Measurements from ENCODE around the gene C12orf56.
"Not testable (repeated sequence)": the region's sequence is repeated elsewhere in the genome, so short reads cannot be mapped to it uniquely, and the experiment has no call there.

The C12orf56 gene

GRCh38 chr12:64232196-64232595 is 158.4 kb downstream of the C12orf56 start:
- no peak for DNase-seq (ENCODE audit: low read depth)

DNA sequence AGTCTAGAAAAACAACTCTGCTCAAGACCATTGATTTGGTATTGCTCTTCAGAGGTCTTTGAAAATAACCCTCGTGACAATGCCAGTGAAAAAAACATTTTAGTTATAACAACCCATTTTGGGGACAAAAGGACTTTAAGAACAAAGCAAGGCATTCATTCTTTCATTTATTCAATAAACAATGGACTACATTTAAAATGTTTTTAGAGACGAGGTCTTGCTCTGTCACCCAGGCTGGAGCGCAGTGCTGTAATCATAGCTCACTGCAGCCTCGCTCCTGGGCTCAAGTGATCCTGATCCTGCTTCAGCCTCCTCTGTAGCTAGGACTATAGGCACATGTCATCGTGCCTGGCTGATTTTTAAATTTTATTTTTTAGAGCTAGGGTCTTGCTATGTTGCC is 160.8 kb downstream of the C12orf56 start:
- no peak for DNase-seq (ENCODE audit: low read depth)

- DNase-seq (ENCODE audit: low read depth), result no peak
These were observed 161.3 kb downstream of the C12orf56 start for GRCh38 chr12:64229240-64229639.

- no peak for DNase-seq (ENCODE audit: low read depth)
These were observed 164.9 kb downstream of the C12orf56 start for GRCh38 chr12:64225626-64226025.

DNA sequence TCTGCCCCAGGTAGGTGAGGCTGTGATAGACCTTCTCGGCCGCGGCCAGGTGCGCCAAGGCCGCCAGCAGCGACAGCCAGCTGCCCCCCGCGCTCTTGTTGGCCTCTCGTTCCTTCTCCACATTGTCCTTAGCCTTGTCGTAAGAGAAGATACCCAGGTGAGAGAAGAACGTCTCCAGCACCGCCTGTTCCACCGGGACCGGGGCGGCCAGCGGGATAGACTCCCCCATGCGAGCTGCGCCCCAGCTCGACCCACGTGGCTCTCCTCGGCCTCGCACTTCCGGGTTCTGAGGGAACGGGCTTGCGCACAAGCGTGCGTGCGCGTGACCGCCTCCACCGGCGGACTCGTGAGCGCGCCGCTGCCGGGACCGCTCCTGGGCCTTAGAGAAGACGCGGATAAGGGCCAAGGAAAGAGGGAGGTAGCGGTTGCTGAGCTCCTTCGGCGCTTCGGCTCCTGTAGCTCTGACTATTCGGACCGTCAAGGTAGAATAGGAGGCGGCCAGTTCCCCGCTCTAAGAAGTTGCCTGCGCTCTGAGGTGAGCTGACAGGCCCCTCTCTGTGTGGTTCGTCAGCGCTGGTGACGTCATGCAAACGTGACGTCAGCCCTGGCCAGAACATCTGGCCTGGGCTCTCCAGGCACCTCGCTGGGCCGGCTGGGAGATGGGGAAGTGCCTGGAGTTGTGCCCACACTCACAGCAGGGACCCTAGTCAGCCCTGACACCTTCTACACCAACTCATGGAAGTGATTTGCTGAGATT is 168.4 kb downstream of the C12orf56 start, which contains the start of gene KICS2:
KICS2 (minus strand) TSS at position 288 of the 757 bp plus-strand sequence; CDS start at position 229, 59 bp downstream.
- peak; percentile 78 for DNase-seq (ENCODE audit: low read depth)

GRCh38 chr12:64221651-64222008 is 168.9 kb downstream of the C12orf56 start:
- DNase-seq (ENCODE audit: low read depth), result peak; percentile 35

DNA sequence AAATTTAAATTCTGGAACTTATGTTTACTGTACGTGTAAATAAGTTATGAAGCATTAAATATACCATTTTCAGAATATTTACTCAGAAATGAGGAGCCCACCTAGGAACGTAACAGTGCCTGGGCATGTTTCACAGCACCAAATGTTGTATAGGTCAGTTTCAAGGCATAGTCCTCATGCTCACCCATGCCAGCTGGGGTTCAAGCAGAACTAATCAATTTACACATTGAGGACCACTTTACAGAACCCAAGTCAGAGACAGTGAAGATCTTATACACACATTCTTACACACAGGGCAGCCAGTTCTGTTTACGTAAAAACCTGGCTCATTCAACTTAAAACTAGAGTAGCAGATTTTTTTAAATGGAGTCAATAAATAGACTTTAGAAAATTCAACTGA is 170.5 kb downstream of the C12orf56 start:
- DNase-seq (ENCODE audit: low read depth), result no peak

DNA sequence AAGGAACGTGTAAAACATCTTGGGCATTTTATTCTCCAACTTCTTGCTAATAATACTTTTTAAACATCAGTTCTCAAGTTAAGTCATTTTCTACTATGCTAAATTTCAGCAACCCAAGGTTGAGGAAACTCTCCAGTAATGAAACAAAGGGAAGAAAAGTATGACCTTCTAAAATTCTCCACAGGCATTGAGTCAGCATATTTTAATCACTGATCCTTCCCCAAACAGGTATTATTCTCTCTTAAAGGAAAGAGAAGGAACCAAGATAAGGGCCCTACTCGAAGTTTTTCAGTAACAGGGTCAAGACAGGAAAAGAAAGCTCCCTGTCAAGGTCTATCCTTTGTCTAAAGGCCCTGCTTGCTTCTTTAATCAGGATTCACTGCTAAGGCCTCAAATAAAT is 171.4 kb downstream of the C12orf56 start:
- DNase-seq (ENCODE audit: low read depth), result no peak

DNA sequence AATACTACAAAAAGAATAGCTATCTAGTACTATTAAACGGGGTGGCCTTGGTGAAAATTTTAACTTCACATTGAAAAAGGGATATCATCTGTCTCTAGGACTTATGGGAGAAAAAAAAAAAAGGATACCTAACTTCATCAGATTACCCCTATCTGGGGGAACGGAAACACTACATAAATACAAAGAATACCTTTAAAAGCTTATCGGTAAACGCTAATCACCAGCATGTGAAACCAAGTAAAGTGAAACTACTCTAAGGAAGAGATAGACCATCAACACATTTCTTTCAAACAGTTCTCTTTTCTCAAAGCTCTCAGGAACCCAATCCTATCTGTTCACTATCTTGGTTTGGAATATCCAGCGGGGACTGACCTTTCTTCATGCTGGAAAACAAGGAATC is 172.0 kb downstream of the C12orf56 start:
- no peak for DNase-seq (ENCODE audit: low read depth)

DNA sequence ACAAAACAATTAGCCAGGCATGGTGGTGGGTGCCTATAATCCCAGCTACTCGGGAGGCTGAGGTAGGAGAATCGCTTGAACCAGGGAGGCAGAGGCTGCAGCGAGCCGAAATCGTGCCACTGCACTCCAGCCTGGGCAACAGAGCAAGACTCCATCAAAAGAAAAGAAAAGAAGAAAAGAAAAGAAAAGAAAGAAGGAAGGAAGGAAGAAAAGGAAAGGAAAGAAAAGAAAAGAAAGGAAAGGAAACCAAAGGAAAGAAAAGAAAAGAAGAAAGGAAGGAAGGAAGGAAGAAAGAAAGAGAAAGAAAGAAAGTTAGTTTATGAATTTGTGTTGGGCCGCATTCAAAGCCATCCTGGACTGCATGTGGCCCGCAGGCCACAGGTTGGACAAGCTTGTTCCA is 172.9 kb downstream of the C12orf56 start:
- not testable (repeated sequence) for DNase-seq (ENCODE audit: low read depth)

DNA sequence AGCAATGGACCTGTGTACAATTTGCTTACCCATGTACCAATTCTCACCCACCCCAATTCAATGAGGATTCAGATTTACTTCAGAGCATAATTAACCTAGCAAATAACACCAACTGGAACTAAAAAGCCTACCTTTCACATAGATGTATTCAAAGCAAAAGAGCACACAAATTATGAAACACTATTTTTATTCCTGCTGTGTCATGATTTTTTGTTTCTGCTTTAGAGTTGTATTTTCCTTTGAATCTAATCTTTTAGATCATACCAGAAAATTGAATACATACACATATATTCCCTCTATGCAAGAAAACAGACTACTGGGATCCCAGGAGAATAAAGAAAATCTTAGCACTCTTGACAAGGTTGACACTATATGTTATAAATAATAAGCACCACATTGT is 174.3 kb downstream of the C12orf56 start:
- no peak for DNase-seq (ENCODE audit: low read depth)

All from T-helper 22 cell (primary cell).